Measurements from ENCODE around the gene PALM2AKAP2. TPM values are rescaled to one million over a fixed set of nuclear protein-coding genes. Genes with fewer than 3 reads are reported as not detected.

PALM2AKAP2 gene
- total and polyA plus RNA-seq, 9 of the 15 experiments (the other 6 are each of a cell fraction or from before 2014, with no cell fraction given): not detected

GRCh38 chr9:109789556-109789955 is 9.6 kb downstream of the PALM2AKAP2 start:
- no TSS peak for BruUV-seq (replicated peaks)
- Histone ChIP-seq H3K9me1 (ENCODE audit: control insufficient read depth, insufficient read depth, low read length) (no peaks in the 10 kb centered on the region), H3K36me3 (ENCODE audit: control insufficient read depth, insufficient read depth, low read length) (no peaks in the 10 kb centered on the region), H3K27ac (ENCODE audit: extremely low read depth, low read depth, low read length) (no peak overlapping the region), H3K9me3 (replicated peaks; ENCODE audit: control insufficient read depth, insufficient read depth, low read depth, low read length) (no peaks in the 10 kb centered on the region), H3K9ac (ENCODE audit: insufficient read depth in 1 of 2, low read depth in 2 of 2, low read length in 2 of 2) (no peak overlapping the region), H3K27me3 (ENCODE audit: control insufficient read depth in 2 of 2, insufficient read depth in 2 of 2, low read length in 2 of 2) (no peaks in the 10 kb centered on the region), H3K4me1 (replicated peaks in 1 of 2; ENCODE audit: control insufficient read depth in 2 of 2, insufficient read depth in 2 of 2, low read length in 2 of 2) (no peaks in the 10 kb centered on the region), H3K4me3 (no peak overlapping the region), H2AFZ (ENCODE audit: low read depth, low read length) (no peak overlapping the region), H3K79me2 (ENCODE audit: control insufficient read depth, insufficient read depth, low read length) (no peaks in the 10 kb centered on the region), H3K4me2 (ENCODE audit: insufficient read depth, low read length) (no peak overlapping the region), H4K20me1 (replicated peaks; ENCODE audit: control insufficient read depth, insufficient read depth, low read length) (no peaks in the 10 kb centered on the region)
- DNase-seq (ENCODE audit: extremely low read depth in 1 of 4, low spot score in 3 of 4) (no peak), FAIRE-seq (no peak), ATAC-seq (no peak)
- no peak for TF ChIP-seq CCNT2 (IDR thresholded peaks at IDR 0.05; ENCODE audit: borderline replicate concordance, extremely low read depth, insufficient read length, low read depth, low read length)
- no peak for TF ChIP-seq RBM17 (IDR thresholded peaks at IDR 0.05; ENCODE audit: borderline replicate concordance, low read depth, low read length)
- no peak for TF ChIP-seq CHD4 (IDR thresholded peaks at IDR 0.05; ENCODE audit: insufficient read depth, insufficient replicate concordance, low read depth, low read length, poor library complexity, severe bottlenecking)
- TF ChIP-seq HSF4 (CRISPR knock-in tag; IDR thresholded peaks at IDR 0.05; ENCODE audit: borderline replicate concordance): no peak
- no peak for TF ChIP-seq ZNF324 (CRISPR knock-in tag; IDR thresholded peaks at IDR 0.05)
- WGBS (ENCODE audit: insufficient coverage, low coverage, missing lambda C conversion rate): 0% methylated on average over 5 of the region's 5 CpGs
- in situ Hi-C loops (cut with MboI): no loop called here
- intact Hi-C loops (cut with micrococcal nuclease): no loop called here
- ChIA-PET POLR2A (no interaction called here), CTCF (ENCODE audit: low intra/inter-chr PET ratio) (no interaction called here)

- Histone ChIP-seq H3K36me3 (ENCODE audit: control insufficient read depth, insufficient read depth, low read length) (no peaks in the 10 kb centered on the region), H3K27me3 (ENCODE audit: control insufficient read depth in 2 of 2, insufficient read depth in 2 of 2, low read length in 2 of 2) (no peaks in the 10 kb centered on the region), H3K4me2 (ENCODE audit: insufficient read depth, low read length) (no peak overlapping the region), H3K9me1 (ENCODE audit: control insufficient read depth, insufficient read depth, low read length) (no peaks in the 10 kb centered on the region), H3K4me3 (no peak overlapping the region), H2AFZ (ENCODE audit: low read depth, low read length) (no peak overlapping the region), H3K9ac (ENCODE audit: insufficient read depth in 1 of 2, low read depth in 2 of 2, low read length in 2 of 2) (no peak overlapping the region), H4K20me1 (replicated peaks; ENCODE audit: control insufficient read depth, insufficient read depth, low read length) (no peaks in the 10 kb centered on the region), H3K9me3 (replicated peaks; ENCODE audit: control insufficient read depth, insufficient read depth, low read depth, low read length) (no peaks in the 10 kb centered on the region), H3K27ac (ENCODE audit: extremely low read depth, low read depth, low read length) (no peak overlapping the region), H3K4me1 (replicated peaks in 1 of 2; ENCODE audit: control insufficient read depth in 2 of 2, insufficient read depth in 2 of 2, low read length in 2 of 2) (no peaks in the 10 kb centered on the region), H3K79me2 (ENCODE audit: control insufficient read depth, insufficient read depth, low read length) (no peaks in the 10 kb centered on the region)
- FAIRE-seq (no peak), DNase-seq (ENCODE audit: extremely low read depth in 1 of 4, low spot score in 3 of 4) (no peak), ATAC-seq (no peak)
- intact Hi-C loops (cut with micrococcal nuclease): loop anchor here (5.0 kb wide), 1 partner anchor 48 kb away; no protein-coding TSS in a partner anchor
- in situ Hi-C loops (cut with MboI): no loop called here
- WGBS (ENCODE audit: insufficient coverage, low coverage, missing lambda C conversion rate): 0% methylated on average over 3 of the region's 3 CpGs
- BruUV-seq (replicated peaks): no TSS peak
- ChIA-PET CTCF (ENCODE audit: low intra/inter-chr PET ratio) (no interaction called here), POLR2A (no interaction called here)
- TF ChIP-seq GATAD2B (IDR thresholded peaks at IDR 0.05; ENCODE audit: borderline replicate concordance): no peak
- no peak for TF ChIP-seq ZHX1 (conservative IDR thresholded peaks at IDR 0.05; ENCODE audit: low read length)
- TF ChIP-seq ESRRB (CRISPR knock-in tag; IDR thresholded peaks at IDR 0.05; ENCODE audit: borderline replicate concordance): no peak
- TF ChIP-seq NRF1 (conservative IDR thresholded peaks at IDR 0.05 in 1 of 2, IDR thresholded peaks at IDR 0.05 in 1 of 2): no peak
Measured at GRCh38 chr9:109789971-109790370, 10.0 kb downstream of the PALM2AKAP2 start.

Data from K562 (cell line).